H9 (cell line): ENCODE data around the gene ERCC4. TPM values are rescaled to one million over a fixed set of nuclear protein-coding genes. Genes with fewer than 3 reads are reported as not detected.

Experiments
- DNase-seq: peaks from one replicate; pipeline ENCODE4 v3.0.0-alpha.2; 2017
- H2AFZ ChIP-seq: one replicate; pipeline ENCODE4 v1.6.1; 2013; ENCODE audit warnings: mild to moderate bottlenecking, low read length, control low read depth, moderate library complexity
- H2AK5ac ChIP-seq: 2 replicates; pipeline ENCODE4 v1.6.1; 2013; ENCODE audit warnings: low read length, control low read depth, mixed read lengths; ENCODE audit not compliant: insufficient read length
- H2BK120ac ChIP-seq: one replicate; pipeline ENCODE4 v1.6.1; 2013; ENCODE audit warnings: low read depth, mild to moderate bottlenecking, low read length, control low read depth, inconsistent platforms; ENCODE audit not compliant: poor library complexity, severe bottlenecking
- H2BK12ac ChIP-seq: 2 replicates; pipeline ENCODE4 v1.6.1; 2013; ENCODE audit warnings: low read length, control low read depth, mixed read lengths, low read depth; ENCODE audit not compliant: insufficient read length
- H2BK15ac ChIP-seq: 2 replicates; pipeline ENCODE4 v1.6.1; 2013; ENCODE audit warnings: low read depth, low read length, control low read depth
- H2BK20ac ChIP-seq: one replicate; pipeline ENCODE4 v1.6.1; 2013; ENCODE audit warnings: low read depth, mild to moderate bottlenecking, low read length, control low read depth, inconsistent platforms; ENCODE audit not compliant: poor library complexity, severe bottlenecking
- H2BK5ac ChIP-seq: 2 replicates; pipeline ENCODE4 v1.6.1; 2013; ENCODE audit warnings: low read length, control low read depth, mixed read lengths; ENCODE audit not compliant: insufficient read length
- H3K14ac ChIP-seq: 2 replicates; pipeline ENCODE4 v1.6.1; 2013; ENCODE audit warnings: low read length, control low read depth; ENCODE audit not compliant: insufficient read depth
- H3K18ac ChIP-seq: 2 replicates; pipeline ENCODE4 v1.6.1; 2013; ENCODE audit warnings: low read depth, mild to moderate bottlenecking, mixed read lengths, low read length, control low read depth; ENCODE audit not compliant: insufficient read length
- H3K23ac ChIP-seq: 2 replicates; pipeline ENCODE4 v1.6.1; 2013; ENCODE audit warnings: low read length, control low read depth, mixed read lengths, low read depth; ENCODE audit not compliant: insufficient read length
- H3K23me2 ChIP-seq: 2 replicates; pipeline ENCODE4 v1.6.1; 2013; ENCODE audit warnings: low read depth, mild to moderate bottlenecking, mixed read lengths, low read length, control low read depth; ENCODE audit not compliant: insufficient read length, poor library complexity, severe bottlenecking
- H3K27ac ChIP-seq: 2 replicates; pipeline ENCODE4 v1.5.1; 2013; ENCODE audit warnings: low read length, control low read depth, mixed read lengths, low read depth; ENCODE audit not compliant: insufficient read length
- H3K27me3 ChIP-seq: 2 replicates; pipeline ENCODE4 v1.6.1; 2013; ENCODE audit warnings: low read length, control low read depth, inconsistent platforms; ENCODE audit not compliant: insufficient read depth
- H3K4ac ChIP-seq: 2 replicates; pipeline ENCODE4 v1.6.1; 2013; ENCODE audit warnings: low read depth, mild to moderate bottlenecking, control low read depth, inconsistent platforms, low read length, moderate library complexity
- H3K4me1 ChIP-seq: 2 replicates; pipeline ENCODE4 v1.6.1; 2013; ENCODE audit warnings: low read length, control low read depth, inconsistent platforms; ENCODE audit not compliant: insufficient read depth
- H3K4me2 ChIP-seq: 2 replicates; pipeline ENCODE4 v1.6.1; 2013; ENCODE audit warnings: low read length, control low read depth, mixed read lengths; ENCODE audit not compliant: insufficient read length, insufficient read depth
- H3K56ac ChIP-seq: 2 replicates; pipeline ENCODE4 v1.6.1; 2013; ENCODE audit warnings: low read depth, mild to moderate bottlenecking, mixed read lengths, low read length, control low read depth; ENCODE audit not compliant: insufficient read length
- H3K79me1 ChIP-seq: 2 replicates; pipeline ENCODE4 v1.6.1; 2013; ENCODE audit warnings: low read depth, mild to moderate bottlenecking, moderate library complexity, low read length, control low read depth, inconsistent platforms; ENCODE audit not compliant: insufficient read depth, poor library complexity, severe bottlenecking
- H3K79me2 ChIP-seq: 2 replicates; pipeline ENCODE4 v1.6.1; 2013; ENCODE audit warnings: low read length, control low read depth, inconsistent platforms; ENCODE audit not compliant: insufficient read depth
- H3K9ac ChIP-seq: 2 replicates; pipeline ENCODE4 v1.6.1; 2013; ENCODE audit warnings: low read length, control low read depth, mixed read lengths; ENCODE audit not compliant: insufficient read length; ENCODE audit errors: extremely low read depth
- H3K9me3 ChIP-seq: one replicate; pipeline ENCODE4 v1.6.1; 2013; ENCODE audit warnings: low read depth, low read length, inconsistent platforms; ENCODE audit not compliant: control insufficient read depth
- H3T11ph ChIP-seq: one replicate; pipeline ENCODE4 v1.6.1; 2013; ENCODE audit warnings: mild to moderate bottlenecking, low read length, control low read depth, inconsistent platforms
- H4K20me1 ChIP-seq: one replicate; pipeline ENCODE4 v1.6.1; 2013; ENCODE audit not compliant: control insufficient read depth, insufficient read length, insufficient read depth
- H4K5ac ChIP-seq: 2 replicates; pipeline ENCODE4 v1.6.1; 2013; ENCODE audit warnings: low read depth, mild to moderate bottlenecking, mixed read lengths, low read length, control low read depth; ENCODE audit not compliant: insufficient read length
- H4K8ac ChIP-seq: replicated peaks from 2 replicates; pipeline ENCODE4 v1.6.1; 2013; ENCODE audit warnings: low read length, control low read depth, mixed read lengths, low read depth; ENCODE audit not compliant: insufficient read length
- H4K91ac ChIP-seq: 2 replicates; pipeline ENCODE4 v1.6.1; 2013; ENCODE audit warnings: low read depth, mild to moderate bottlenecking, moderate library complexity, mixed read lengths, low read length, control low read depth; ENCODE audit not compliant: insufficient read length
- H3K27ac Mint-ChIP-seq, 3 experiments: 2 replicates in 2 of 3; 3 replicates in 1 of 3; pipeline ENCODE4 v1.8.0; 2020 to 2021; ENCODE audit warnings: mixed read lengths in 3 of 3, mild to moderate bottlenecking in 1 of 3, moderate library complexity in 1 of 3
- H3K27me3 Mint-ChIP-seq: 2 replicates; pipeline ENCODE4 v1.8.0; 2021; ENCODE audit warnings: low read depth, mild to moderate bottlenecking, moderate library complexity, mixed read lengths
- H3K36me3 Mint-ChIP-seq, 3 experiments: 2 replicates in 2 of 3; 3 replicates in 1 of 3; pipeline ENCODE4 v1.8.0; 2020 to 2021; ENCODE audit warnings: low read depth in 3 of 3, mixed read lengths in 3 of 3; ENCODE audit not compliant: insufficient read depth in 1 of 3
- H3K4me1 Mint-ChIP-seq, 2 experiments: 2 replicates each; pipeline ENCODE4 v1.8.0; 2020; ENCODE audit warnings: mixed read lengths in 2 of 2
- H3K4me3 Mint-ChIP-seq, 2 experiments: 2 replicates in 1 of 2; 3 replicates in 1 of 2; pipeline ENCODE4 v1.8.0; 2020 to 2021; ENCODE audit warnings: mild to moderate bottlenecking in 2 of 2, mixed read lengths in 2 of 2, moderate library complexity in 1 of 2
- H3K9me3 Mint-ChIP-seq, 2 experiments: 2 replicates in 1 of 2; 3 replicates in 1 of 2; pipeline ENCODE4 v1.8.0; 2020; ENCODE audit warnings: mild to moderate bottlenecking in 2 of 2, mixed read lengths in 2 of 2, moderate library complexity in 1 of 2
- WGBS: extraction: QIAGEN DNeasy Blood & Tissue Kit; methylation state at CpG from one replicate; pipeline ENCODE4 v1.1.7; 2013; ENCODE audit warnings: missing lambda C conversion rate, low lambda C conversion rate, mixed read lengths; ENCODE audit not compliant: insufficient read length; ENCODE audit errors: extremely low coverage; 5-methylcytosine and 5-hydroxymethylcytosine counted together
- total RNA-seq: library from RNA; stranded (reverse); gene quantifications from 2 replicates; pipeline ENCODE4 v1.2.1, GENCODE V29; 2021
- TF ChIP-seq, protein P1 (sequence below): fragments of 200-600 bp; sonication (generic); conservative IDR thresholded peaks from 3 replicates; pipeline ENCODE4 v1.8.0; 2021; ENCODE audit warnings: antibody characterized with exemption, mild to moderate bottlenecking

ERCC4 gene
- total RNA-seq, 1 experiment from 2014 or later, result 15.6 TPM

DNA sequence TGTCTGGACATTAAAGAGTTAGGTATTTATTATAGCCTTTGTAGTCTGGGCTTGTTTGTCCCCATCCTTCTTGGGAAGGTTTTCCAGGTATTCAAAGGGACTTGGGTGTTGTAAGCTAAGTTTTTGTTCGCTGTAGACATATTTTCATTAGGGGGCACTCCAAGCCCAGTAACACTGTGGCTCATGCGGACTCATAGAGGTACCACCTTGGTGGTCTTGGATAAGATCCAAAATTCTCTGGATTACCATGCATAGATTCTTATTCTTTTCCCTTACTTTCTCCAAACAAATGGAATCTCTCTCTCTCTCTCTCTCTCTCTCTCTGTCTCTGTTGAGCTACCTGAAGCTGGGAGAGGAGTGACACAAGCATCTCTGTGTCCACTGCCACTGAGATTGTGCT lies 48.9 kb downstream of the ERCC4 start:
- Histone ChIP-seq H4K5ac (no peak overlapping the region), H3K23me2 (no peaks in the 10 kb centered on the region), H2BK15ac (no peak overlapping the region), H3K23ac (no peak overlapping the region), H3K4me1 (no peaks in the 10 kb centered on the region), H3K4ac (no peak overlapping the region), H3K14ac (no peak overlapping the region), H2AK5ac (no peak overlapping the region), H2BK5ac (no peak overlapping the region), H3K18ac (no peak overlapping the region), H2BK120ac (no peak overlapping the region), H3K27ac (no peak overlapping the region), H3K79me1 (no peaks in the 10 kb centered on the region), H4K8ac (no peak overlapping the region), H2BK20ac (no peak overlapping the region), H2BK12ac (no peak overlapping the region), H3K9ac (no peak overlapping the region), H3K9me3 (no peaks in the 10 kb centered on the region), H3K56ac (no peak overlapping the region), H3K79me2 (no peaks in the 10 kb centered on the region), H4K20me1 (no peaks in the 10 kb centered on the region), H3K4me2 (no peak overlapping the region), H3K27me3 (no peaks in the 10 kb centered on the region), H2AFZ (no peak overlapping the region), H4K91ac (no peak overlapping the region), H3T11ph (no peak overlapping the region)
- no peaks in the 10 kb centered on the region for H3K27me3 Mint-ChIP-seq
- peaks cover 3 to 4% of the 10 kb centered on the region in 2 experiments; a peak in 3 of 5 replicates for H3K9me3 Mint-ChIP-seq
- no peak overlapping the region for H3K4me3 Mint-ChIP-seq
- DNase-seq, result no peak
- no CpG with 5 or more reads among the region's 2 CpGs for WGBS
- no peak overlapping the region for H3K27ac Mint-ChIP-seq
- TF ChIP-seq, protein P1, sequence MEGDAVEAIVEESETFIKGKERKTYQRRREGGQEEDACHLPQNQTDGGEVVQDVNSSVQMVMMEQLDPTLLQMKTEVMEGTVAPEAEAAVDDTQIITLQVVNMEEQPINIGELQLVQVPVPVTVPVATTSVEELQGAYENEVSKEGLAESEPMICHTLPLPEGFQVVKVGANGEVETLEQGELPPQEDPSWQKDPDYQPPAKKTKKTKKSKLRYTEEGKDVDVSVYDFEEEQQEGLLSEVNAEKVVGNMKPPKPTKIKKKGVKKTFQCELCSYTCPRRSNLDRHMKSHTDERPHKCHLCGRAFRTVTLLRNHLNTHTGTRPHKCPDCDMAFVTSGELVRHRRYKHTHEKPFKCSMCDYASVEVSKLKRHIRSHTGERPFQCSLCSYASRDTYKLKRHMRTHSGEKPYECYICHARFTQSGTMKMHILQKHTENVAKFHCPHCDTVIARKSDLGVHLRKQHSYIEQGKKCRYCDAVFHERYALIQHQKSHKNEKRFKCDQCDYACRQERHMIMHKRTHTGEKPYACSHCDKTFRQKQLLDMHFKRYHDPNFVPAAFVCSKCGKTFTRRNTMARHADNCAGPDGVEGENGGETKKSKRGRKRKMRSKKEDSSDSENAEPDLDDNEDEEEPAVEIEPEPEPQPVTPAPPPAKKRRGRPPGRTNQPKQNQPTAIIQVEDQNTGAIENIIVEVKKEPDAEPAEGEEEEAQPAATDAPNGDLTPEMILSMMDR, result peak; percentile 52
- no peaks in the 10 kb centered on the region; a peak in 1 of 7 replicates for H3K36me3 Mint-ChIP-seq
- H3K4me1 Mint-ChIP-seq, result peaks cover 7 to 8% of the 10 kb centered on the region in 2 experiments
